MG63 (cell line): ENCODE results near the gene ANKS1B. TPM values are rescaled to one million over a fixed set of nuclear protein-coding genes. Genes with fewer than 3 reads are reported as not detected.
"Not testable (repeated sequence)": the region's sequence is repeated elsewhere in the genome, so short reads cannot be mapped to it uniquely, and the experiment has no call there.

Experiments used
- DNase-seq: peaks from one replicate; pipeline ENCODE4 v3.0.0-alpha.2; 2020
- H3K27me3 ChIP-seq: fragments of 250-450 bp; sonication (Bioruptor Pico); 2 replicates; pipeline ENCODE4 v1.5.1; 2020; ENCODE audit warnings: mild to moderate bottlenecking, moderate library complexity
- H3K36me3 ChIP-seq: fragments of 250-450 bp; sonication (Bioruptor Pico); 2 replicates; pipeline ENCODE4 v1.5.1; 2020; ENCODE audit warnings: mild to moderate bottlenecking, moderate library complexity
- H3K4me3 ChIP-seq: fragments of 250-450 bp; sonication (Bioruptor Pico); 2 replicates; pipeline ENCODE4 v1.5.1; 2020; ENCODE audit warnings: mild to moderate bottlenecking, moderate library complexity
- H3K9me3 ChIP-seq: fragments of 250-450 bp; sonication (Bioruptor Pico); 2 replicates; pipeline ENCODE4 v1.5.1; 2020; ENCODE audit warnings: mild to moderate bottlenecking, moderate library complexity
- total RNA-seq: library from RNA; depleted of rRNA; stranded (reverse); fragments of >200 nt; shearing (Covaris generic); gene quantifications from 2 replicates; pipeline ENCODE4 v1.2.3, GENCODE V29; 2014; ENCODE audit warnings: low replicate concordance

The ANKS1B gene
- total RNA-seq, 1 experiment from 2014 or later: 0.10 TPM

- no peaks in the 10 kb centered on the region for H3K9me3 ChIP-seq
- H3K36me3 ChIP-seq: no peaks in the 10 kb centered on the region
- no peak overlapping the region for H3K4me3 ChIP-seq
- DNase-seq: peak; percentile 19
- H3K27me3 ChIP-seq: no peaks in the 10 kb centered on the region
Observed at GRCh38 chr12:99619389-99620158, 365.2 kb downstream of the ANKS1B start.

GRCh38 chr12:99618657-99619056 is 366.1 kb downstream of the ANKS1B start:
- no peaks in the 10 kb centered on the region for H3K27me3 ChIP-seq
- no peaks in the 10 kb centered on the region for H3K36me3 ChIP-seq
- no peaks in the 10 kb centered on the region for H3K9me3 ChIP-seq
- no peak for DNase-seq
- H3K4me3 ChIP-seq: no peak overlapping the region

- no peak overlapping the region for H3K4me3 ChIP-seq
- no peaks in the 10 kb centered on the region for H3K27me3 ChIP-seq
- no peaks in the 10 kb centered on the region for H3K36me3 ChIP-seq
- DNase-seq: no peak
- H3K9me3 ChIP-seq: no peaks in the 10 kb centered on the region
Observed at GRCh38 chr12:99611599-99611998, 373.1 kb downstream of the ANKS1B start.

- DNase-seq: no peak
- Histone ChIP-seq H3K36me3 (no peaks in the 10 kb centered on the region), H3K27me3 (no peaks in the 10 kb centered on the region)
Observed at GRCh38 chr12:99611117-99611516, 373.6 kb downstream of the ANKS1B start.

GRCh38 chr12:99609455-99610181 is 375.1 kb downstream of the ANKS1B start:
- Histone ChIP-seq H3K9me3 (no peaks in the 10 kb centered on the region), H3K4me3 (no peak overlapping the region), H3K36me3 (no peaks in the 10 kb centered on the region), H3K27me3 (no peaks in the 10 kb centered on the region)
- DNase-seq: no peak

More at GRCh38 chr12:99611117-99611516, 373.6 kb downstream of the ANKS1B start:
- Histone ChIP-seq H3K9me3 (no peaks in the 10 kb centered on the region), H3K4me3 (no peak overlapping the region)

GRCh38 chr12:99600388-99600787 is 384.3 kb downstream of the ANKS1B start:
- no peak for DNase-seq
- Histone ChIP-seq H3K27me3 (no peaks in the 10 kb centered on the region; the same call in 1 of the 2 replicates), H3K4me3 (no peak overlapping the region), H3K9me3 (no peaks in the 10 kb centered on the region), H3K36me3 (no peaks in the 10 kb centered on the region)

GRCh38 chr12:99598785-99599184 is 386.0 kb downstream of the ANKS1B start:
- Histone ChIP-seq H3K36me3 (no peaks in the 10 kb centered on the region), H3K4me3 (no peak overlapping the region), H3K27me3 (no peaks in the 10 kb centered on the region; the same call in 1 of the 2 replicates), H3K9me3 (no peaks in the 10 kb centered on the region)
- no peak for DNase-seq

- no peak for DNase-seq
- no peak overlapping the region for H3K4me3 ChIP-seq
- no peaks in the 10 kb centered on the region for H3K36me3 ChIP-seq
- no peaks in the 10 kb centered on the region for H3K9me3 ChIP-seq
- H3K27me3 ChIP-seq: no peaks in the 10 kb centered on the region; the same call in 1 of the 2 replicates
Observed at GRCh38 chr12:99596762-99597161, 388.0 kb downstream of the ANKS1B start.

GRCh38 chr12:99577125-99577524 is 407.6 kb downstream of the ANKS1B start:
- DNase-seq, H3K27me3 ChIP-seq, H3K36me3 ChIP-seq, H3K4me3 ChIP-seq, H3K9me3 ChIP-seq: not testable (repeated sequence)

GRCh38 chr12:99573980-99574379 is 410.8 kb downstream of the ANKS1B start:
- no peaks in the 10 kb centered on the region for H3K36me3 ChIP-seq
- no peak for DNase-seq
- H3K4me3 ChIP-seq: no peak overlapping the region
- no peaks in the 10 kb centered on the region for H3K9me3 ChIP-seq
- no peaks in the 10 kb centered on the region for H3K27me3 ChIP-seq

GRCh38 chr12:99567072-99567471 is 417.7 kb downstream of the ANKS1B start:
- Histone ChIP-seq H3K27me3 (no peaks in the 10 kb centered on the region), H3K4me3 (no peak overlapping the region), H3K36me3 (no peaks in the 10 kb centered on the region), H3K9me3 (no peaks in the 10 kb centered on the region)
- no peak for DNase-seq

GRCh38 chr12:99558109-99558508 is 426.6 kb downstream of the ANKS1B start:
- Histone ChIP-seq H3K9me3 (no peaks in the 10 kb centered on the region), H3K4me3 (no peak overlapping the region), H3K36me3 (no peaks in the 10 kb centered on the region), H3K27me3 (no peaks in the 10 kb centered on the region)
- DNase-seq: no peak

- H3K36me3 ChIP-seq: no peaks in the 10 kb centered on the region
- no peak for DNase-seq
Observed at GRCh38 chr12:99553461-99553860, 431.3 kb downstream of the ANKS1B start.

GRCh38 chr12:99552022-99552421 is 432.7 kb downstream of the ANKS1B start:
- DNase-seq: no peak
- H3K9me3 ChIP-seq: no peaks in the 10 kb centered on the region
- no peaks in the 10 kb centered on the region for H3K36me3 ChIP-seq
- H3K4me3 ChIP-seq: no peak overlapping the region
- no peaks in the 10 kb centered on the region for H3K27me3 ChIP-seq

More at GRCh38 chr12:99553461-99553860, 431.3 kb downstream of the ANKS1B start:
- H3K4me3 ChIP-seq: no peak overlapping the region
- no peaks in the 10 kb centered on the region for H3K9me3 ChIP-seq
- no peaks in the 10 kb centered on the region for H3K27me3 ChIP-seq

GRCh38 chr12:99549651-99550050 is 435.1 kb downstream of the ANKS1B start:
- Histone ChIP-seq H3K4me3 (no peak overlapping the region), H3K27me3 (no peaks in the 10 kb centered on the region), H3K9me3 (no peaks in the 10 kb centered on the region), H3K36me3 (no peaks in the 10 kb centered on the region)
- DNase-seq: no peak

GRCh38 chr12:99549196-99549595 is 435.5 kb downstream of the ANKS1B start:
- Histone ChIP-seq H3K36me3 (no peaks in the 10 kb centered on the region), H3K27me3 (no peaks in the 10 kb centered on the region), H3K4me3 (no peak overlapping the region), H3K9me3 (no peaks in the 10 kb centered on the region)
- no peak for DNase-seq

- no peaks in the 10 kb centered on the region for H3K36me3 ChIP-seq
- H3K9me3 ChIP-seq: no peaks in the 10 kb centered on the region
- DNase-seq: no peak
- H3K27me3 ChIP-seq: no peaks in the 10 kb centered on the region
- H3K4me3 ChIP-seq: no peak overlapping the region
Observed at GRCh38 chr12:99544457-99544856, 440.3 kb downstream of the ANKS1B start.

GRCh38 chr12:99529966-99530365 is 454.8 kb downstream of the ANKS1B start:
- DNase-seq: no peak
- Histone ChIP-seq H3K9me3 (no peaks in the 10 kb centered on the region), H3K27me3 (no peaks in the 10 kb centered on the region)

More at GRCh38 chr12:99529966-99530365, 454.8 kb downstream of the ANKS1B start:
- H3K4me3 ChIP-seq: no peak overlapping the region
- no peaks in the 10 kb centered on the region for H3K36me3 ChIP-seq
